HepG2 (cell line): ENCODE data around the gene AKAP1. TPM values are rescaled to one million over a fixed set of nuclear protein-coding genes. Genes with fewer than 3 reads are reported as not detected.

Source experiments
- ATAC-seq: fragments of 200-7000 bp; cut with Tn5 transposase; 3 replicates; pipeline ENCODE4 v1.9.1; 2020; ENCODE audit warnings: mild to moderate bottlenecking, moderate library complexity
- BruUV-seq: library from RNA; stranded (reverse); fragments of 400-500 nt; replicated peaks from 2 replicates; lab custom pipeline; 2021; lab: Mats Ljungman, UMichigan
- CTCF ChIA-PET: fragments of 300-600 bp; formaldehyde crosslinking; extraction: SDS; loops from one replicate; lab custom pipeline; 2021; ENCODE audit warnings: low total read pairs, inconsistent platforms, low intra/inter-chr PET ratio; lab: Yijun Ruan, JAX
- POLR2A ChIA-PET: fragments of 350-600 bp; sonication (Branson Sonifier 250); formaldehyde crosslinking; loops from one replicate; lab custom pipeline; 2020; ENCODE audit warnings: antibody characterized with exemption, inconsistent platforms; lab: Yijun Ruan, JAX
- DNase-seq: peaks from one replicate; pipeline ENCODE4 v3.0.0-alpha.2; 2015; ENCODE audit warnings: low spot score
- FAIRE-seq: peaks from 3 replicates; lab custom pipeline; 2011; peaks lifted over from hg19 to GRCh38; lab: Jason Lieb, UNC
- H2AFZ ChIP-seq: one replicate; pipeline ENCODE4 v1.6.1; 2011; ENCODE audit warnings: low read length, inconsistent platforms
- H3K27ac ChIP-seq: fragments of 300-600 bp; 3 replicates; pipeline ENCODE4 v1.8.0; 2011; ENCODE audit warnings: mixed run types, mild to moderate bottlenecking, mixed read lengths, low read length, inconsistent platforms; ENCODE audit not compliant: insufficient read depth; ENCODE audit errors: extremely low read length
- H3K27me3 ChIP-seq, 2 experiments: fragments of 200-600 bp in 1 of 2; 2 replicates in 1 of 2; 3 replicates in 1 of 2; pipeline versions ENCODE4 v1.6.0 to v1.8.0; 2011; ENCODE audit warnings: low read length in 2 of 2, mild to moderate bottlenecking in 2 of 2, moderate library complexity in 2 of 2, inconsistent platforms in 1 of 2; ENCODE audit not compliant: insufficient read depth in 2 of 2, control insufficient read depth in 1 of 2
- H3K36me3 ChIP-seq, 2 experiments: fragments of 200-600 bp in 1 of 2; replicated peaks in 1 of 2; 2 replicates in 1 of 2; 3 replicates in 1 of 2; pipeline versions ENCODE4 v1.5.1 to v1.8.0; 2011; ENCODE audit warnings: low read length in 2 of 2, inconsistent platforms in 1 of 2; ENCODE audit not compliant: insufficient read depth in 2 of 2, control insufficient read depth in 1 of 2
- H3K4me1 ChIP-seq: 2 replicates; pipeline ENCODE4 v1.5.1; 2012; ENCODE audit warnings: low read length, inconsistent platforms; ENCODE audit not compliant: insufficient read depth
- H3K4me2 ChIP-seq: 2 replicates; pipeline ENCODE4 v1.6.0; 2011; ENCODE audit warnings: low read depth, low read length, inconsistent platforms
- H3K4me3 ChIP-seq, 3 experiments: fragments of 200-600 bp in 1 of 3; sonication (generic), shearing (Covaris generic) in 1 of 3; replicated peaks in 1 of 3; 2 replicates each; pipeline ENCODE4 v1.5.1; 2011 to 2016; ENCODE audit warnings: low read length in 3 of 3, inconsistent platforms in 2 of 3, low read depth in 2 of 3, mild to moderate bottlenecking in 2 of 3, control low read depth in 1 of 3, mixed read lengths in 1 of 3; ENCODE audit not compliant: insufficient read depth in 1 of 3
- H3K79me2 ChIP-seq: one replicate; pipeline ENCODE4 v1.6.1; 2011; ENCODE audit warnings: low read length, inconsistent platforms; ENCODE audit not compliant: insufficient read depth
- H3K9ac ChIP-seq: 2 replicates; pipeline ENCODE4 v1.6.0; 2011; ENCODE audit warnings: mild to moderate bottlenecking, low read depth, low read length, inconsistent platforms; ENCODE audit not compliant: insufficient read depth
- H3K9me3 ChIP-seq: 2 replicates; pipeline ENCODE4 v1.5.1; 2012; ENCODE audit warnings: mild to moderate bottlenecking, low read length
- H4K20me1 ChIP-seq: 2 replicates; pipeline ENCODE4 v1.6.0; 2011; ENCODE audit warnings: inconsistent platforms, mild to moderate bottlenecking, low read length, moderate library complexity; ENCODE audit not compliant: insufficient read depth
- ETV6 ChIP-seq: sonication (generic); formaldehyde crosslinking; conservative IDR thresholded peaks from 2 replicates; pipeline ENCODE4 v1.4.0; 2020; ENCODE audit warnings: missing genetic modification reagents
- GFI1 ChIP-seq: sonication (generic); formaldehyde crosslinking; IDR thresholded peaks from 2 replicates; pipeline ENCODE4 v1.5.0; 2020; ENCODE audit warnings: missing genetic modification reagents, mild to moderate bottlenecking, borderline replicate concordance
- HDAC1 ChIP-seq: sonication (generic); formaldehyde crosslinking; IDR thresholded peaks from 2 replicates; pipeline ENCODE4 v1.5.1; 2020; ENCODE audit warnings: mild to moderate bottlenecking, missing genetic modification reagents
- JUND ChIP-seq: sonication (generic); formaldehyde crosslinking; IDR thresholded peaks from 2 replicates; pipeline ENCODE4 v1.8.0; 2022; ENCODE audit warnings: mild to moderate bottlenecking, missing genetic modification reagents
- MEF2D ChIP-seq: sonication (generic); formaldehyde crosslinking; IDR thresholded peaks from 2 replicates; pipeline ENCODE4 v1.5.1; 2020; ENCODE audit warnings: mild to moderate bottlenecking, missing genetic modification reagents
- RCOR2 ChIP-seq: IDR thresholded peaks from 2 replicates; pipeline ENCODE4 v1.6.1; 2016; ENCODE audit warnings: missing biosample characterization, missing genetic modification reagents
- SIN3A ChIP-seq: IDR thresholded peaks from 2 replicates; pipeline ENCODE4 v1.6.1; 2011; ENCODE audit warnings: low read depth, mild to moderate bottlenecking, control low read depth, low read length, borderline replicate concordance
- SIX4 ChIP-seq: sonication (generic); formaldehyde crosslinking; IDR thresholded peaks from 2 replicates; pipeline ENCODE4 v1.4.0; 2020; ENCODE audit warnings: missing genetic modification reagents
- STAT5B ChIP-seq: sonication (generic); formaldehyde crosslinking; IDR thresholded peaks from 2 replicates; pipeline ENCODE4 v1.4.0; 2020; ENCODE audit warnings: missing genetic modification reagents
- WGBS: methylation state at CpG from one replicate; pipeline ENCODE4 v1.1.6; 2017; ENCODE audit warnings: low lambda C conversion rate; 5-methylcytosine and 5-hydroxymethylcytosine counted together
- in situ Hi-C: cut with HindIII; loops from 2 replicates; pipeline ENCODE4 v1.10.0; 2017; ENCODE audit warnings: low pct_unique_long_range_greater_than_20kb; ENCODE audit not compliant: extremely low pct_ligation_motif_present
- intact Hi-C: fragments of 100-400 bp; cut with micrococcal nuclease; formaldehyde crosslinking; loops from one replicate; pipeline ENCODE4 v1.10.0; 2022; ENCODE audit not compliant: unreplicated experiment
- polyA plus RNA-seq, 8 experiments: library from polyadenylated mRNA; depleted of rRNA in 3 of 8; stranded (reverse) in 7 of 8; unstranded in 1 of 8; fragments of >200 nt; fragmentation: Illumina TruSeq in 4 of 8; extraction: Trizol in 4 of 8; gene quantifications; 2 replicates each; pipeline versions ENCODE4 v1.2.1 to v1.2.3, GENCODE V29; 2011 to 2016; ENCODE audit warnings: low read depth in 4 of 8, missing spikeins in 1 of 8, mixed read lengths in 1 of 8; ENCODE audit not compliant: insufficient read depth in 1 of 8
- total RNA-seq, 5 experiments: library from RNA; depleted of rRNA; stranded (reverse); fragments of >200 nt; fragmentation: Illumina TruSeq; extraction: Trizol; gene quantifications; 2 replicates each; pipeline ENCODE4 v1.2.3, GENCODE V29; 2016; ENCODE audit warnings: low read depth in 1 of 5
- TF ChIP-seq, protein P1 (sequence below): sonication (generic); formaldehyde crosslinking; IDR thresholded peaks from 2 replicates; pipeline ENCODE4 v1.4.0; 2020; ENCODE audit warnings: missing genetic modification reagents, borderline replicate concordance
- TF ChIP-seq, protein P2 (sequence below): sonication (generic); formaldehyde crosslinking; IDR thresholded peaks from 2 replicates; pipeline ENCODE4 v1.4.0; 2020; ENCODE audit warnings: missing genetic modification reagents
- TF ChIP-seq, protein P3 (sequence below): IDR thresholded peaks from 2 replicates; pipeline ENCODE4 v1.6.1; 2016; ENCODE audit warnings: missing compliant biosample characterization, missing genetic modification reagents, borderline replicate concordance
- TF ChIP-seq, protein P4 (sequence below), 2 experiments: sonication (generic) in 1 of 2; formaldehyde crosslinking in 1 of 2; IDR thresholded peaks; 2 replicates each; pipeline versions ENCODE4 v1.4.0 to v1.6.1; 2018 to 2020; ENCODE audit warnings: missing genetic modification reagents in 2 of 2, borderline replicate concordance in 1 of 2, low read depth in 1 of 2, mild to moderate bottlenecking in 1 of 2, missing biosample characterization in 1 of 2
- TF ChIP-seq, protein P5 (sequence below): sonication (generic); formaldehyde crosslinking; IDR thresholded peaks from 2 replicates; pipeline ENCODE4 v1.5.1; 2020; ENCODE audit warnings: mild to moderate bottlenecking, missing genetic modification reagents, moderate library complexity

The AKAP1 gene
- total and polyA plus RNA-seq, 2 of the 13 experiments (the other 11 are each of a cell fraction or from before 2014, with no cell fraction given) = 101 to 131 TPM

DNA sequence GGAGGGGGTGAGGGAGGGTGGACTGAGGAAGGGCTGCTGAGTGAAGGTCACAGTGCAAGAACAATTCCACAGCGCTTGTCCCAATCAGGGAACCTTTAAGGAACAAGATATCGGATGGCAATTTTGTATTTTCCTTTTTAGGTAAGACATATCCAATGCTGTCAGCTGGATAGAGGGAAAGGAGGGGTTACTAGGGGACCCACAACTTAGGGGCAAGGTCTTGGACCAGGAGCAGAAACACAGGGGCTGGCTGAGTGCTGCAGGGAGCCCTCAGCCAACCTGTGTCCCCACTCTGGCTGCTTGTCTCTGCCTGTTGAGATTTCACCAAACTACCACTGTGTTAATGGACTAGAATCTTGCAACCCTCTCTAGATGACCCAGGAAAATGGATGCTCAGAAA lies 47.6 kb downstream of the AKAP1 start:
- DNase-seq = no peak
- ATAC-seq = no peak
- H3K27ac ChIP-seq = no peak overlapping the region
- H3K4me2 ChIP-seq = no peak overlapping the region
- FAIRE-seq = no peak
- no peak overlapping the region for H3K9ac ChIP-seq
- POLR2A ChIA-PET = no interaction called here
- no peaks in the 10 kb centered on the region for H3K36me3 ChIP-seq
- no peaks in the 10 kb centered on the region; the same call in 1 of the 2 replicates for H4K20me1 ChIP-seq
- no peaks in the 10 kb centered on the region for H3K27me3 ChIP-seq
- no peaks in the 10 kb centered on the region for H3K79me2 ChIP-seq
- H3K4me1 ChIP-seq = peaks cover 21% of the 10 kb centered on the region
- no peak overlapping the region for H2AFZ ChIP-seq
- in situ Hi-C loops (loop anchor here (10.0 kb wide), 1 partner anchor 472 kb away; no protein-coding TSS in a partner anchor), intact Hi-C loops (loop anchor here (5.0 kb wide), 1 partner anchor 980 kb away; no protein-coding TSS in a partner anchor)
- H3K9me3 ChIP-seq = no peaks in the 10 kb centered on the region
- CTCF ChIA-PET = no interaction called here
- 88% methylated on average over 2 of the region's 2 CpGs for WGBS
- no peak overlapping the region for H3K4me3 ChIP-seq
- no TSS peak for BruUV-seq
- TF ChIP-seq HDAC1 (CRISPR knock-in tag) (no peak), GFI1 (no peak), ETV6 (CRISPR knock-in tag) (no peak), SIN3A (no peak), SIX4 (no peak), STAT5B (CRISPR knock-in tag) (no peak), MEF2D (CRISPR knock-in tag) (no peak), RCOR2 (CRISPR knock-in tag) (no peak), JUND (CRISPR knock-in tag) (no peak)
- TF ChIP-seq, protein P1, sequence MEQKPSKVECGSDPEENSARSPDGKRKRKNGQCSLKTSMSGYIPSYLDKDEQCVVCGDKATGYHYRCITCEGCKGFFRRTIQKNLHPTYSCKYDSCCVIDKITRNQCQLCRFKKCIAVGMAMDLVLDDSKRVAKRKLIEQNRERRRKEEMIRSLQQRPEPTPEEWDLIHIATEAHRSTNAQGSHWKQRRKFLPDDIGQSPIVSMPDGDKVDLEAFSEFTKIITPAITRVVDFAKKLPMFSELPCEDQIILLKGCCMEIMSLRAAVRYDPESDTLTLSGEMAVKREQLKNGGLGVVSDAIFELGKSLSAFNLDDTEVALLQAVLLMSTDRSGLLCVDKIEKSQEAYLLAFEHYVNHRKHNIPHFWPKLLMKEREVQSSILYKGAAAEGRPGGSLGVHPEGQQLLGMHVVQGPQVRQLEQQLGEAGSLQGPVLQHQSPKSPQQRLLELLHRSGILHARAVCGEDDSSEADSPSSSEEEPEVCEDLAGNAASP (CRISPR knock-in tag) = no peak
- TF ChIP-seq, protein P2, sequence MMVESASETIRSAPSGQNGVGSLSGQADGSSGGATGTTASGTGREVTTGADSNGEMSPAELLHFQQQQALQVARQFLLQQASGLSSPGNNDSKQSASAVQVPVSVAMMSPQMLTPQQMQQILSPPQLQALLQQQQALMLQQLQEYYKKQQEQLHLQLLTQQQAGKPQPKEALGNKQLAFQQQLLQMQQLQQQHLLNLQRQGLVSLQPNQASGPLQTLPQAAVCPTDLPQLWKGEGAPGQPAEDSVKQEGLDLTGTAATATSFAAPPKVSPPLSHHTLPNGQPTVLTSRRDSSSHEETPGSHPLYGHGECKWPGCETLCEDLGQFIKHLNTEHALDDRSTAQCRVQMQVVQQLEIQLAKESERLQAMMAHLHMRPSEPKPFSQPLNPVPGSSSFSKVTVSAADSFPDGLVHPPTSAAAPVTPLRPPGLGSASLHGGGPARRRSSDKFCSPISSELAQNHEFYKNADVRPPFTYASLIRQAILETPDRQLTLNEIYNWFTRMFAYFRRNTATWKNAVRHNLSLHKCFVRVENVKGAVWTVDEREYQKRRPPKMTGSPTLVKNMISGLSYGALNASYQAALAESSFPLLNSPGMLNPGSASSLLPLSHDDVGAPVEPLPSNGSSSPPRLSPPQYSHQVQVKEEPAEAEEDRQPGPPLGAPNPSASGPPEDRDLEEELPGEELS (CRISPR knock-in tag) = no peak
- TF ChIP-seq, protein P3, sequence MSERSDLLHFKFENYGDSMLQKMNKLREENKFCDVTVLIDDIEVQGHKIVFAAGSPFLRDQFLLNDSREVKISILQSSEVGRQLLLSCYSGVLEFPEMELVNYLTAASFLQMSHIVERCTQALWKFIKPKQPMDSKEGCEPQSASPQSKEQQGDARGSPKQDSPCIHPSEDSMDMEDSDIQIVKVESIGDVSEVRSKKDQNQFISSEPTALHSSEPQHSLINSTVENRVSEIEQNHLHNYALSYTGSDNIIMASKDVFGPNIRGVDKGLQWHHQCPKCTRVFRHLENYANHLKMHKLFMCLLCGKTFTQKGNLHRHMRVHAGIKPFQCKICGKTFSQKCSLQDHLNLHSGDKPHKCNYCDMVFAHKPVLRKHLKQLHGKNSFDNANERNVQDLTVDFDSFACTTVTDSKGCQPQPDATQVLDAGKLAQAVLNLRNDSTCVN (CRISPR knock-in tag) = no peak
- TF ChIP-seq, protein P4, sequence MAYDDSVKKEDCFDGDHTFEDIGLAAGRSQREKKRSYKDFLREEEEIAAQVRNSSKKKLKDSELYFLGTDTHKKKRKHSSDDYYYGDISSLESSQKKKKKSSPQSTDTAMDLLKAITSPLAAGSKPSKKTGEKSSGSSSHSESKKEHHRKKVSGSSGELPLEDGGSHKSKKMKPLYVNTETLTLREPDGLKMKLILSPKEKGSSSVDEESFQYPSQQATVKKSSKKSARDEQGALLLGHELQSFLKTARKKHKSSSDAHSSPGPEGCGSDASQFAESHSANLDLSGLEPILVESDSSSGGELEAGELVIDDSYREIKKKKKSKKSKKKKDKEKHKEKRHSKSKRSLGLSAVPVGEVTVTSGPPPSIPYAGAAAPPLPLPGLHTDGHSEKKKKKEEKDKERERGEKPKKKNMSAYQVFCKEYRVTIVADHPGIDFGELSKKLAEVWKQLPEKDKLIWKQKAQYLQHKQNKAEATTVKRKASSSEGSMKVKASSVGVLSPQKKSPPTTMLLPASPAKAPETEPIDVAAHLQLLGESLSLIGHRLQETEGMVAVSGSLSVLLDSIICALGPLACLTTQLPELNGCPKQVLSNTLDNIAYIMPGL (CRISPR knock-in tag; IDR thresholded peaks at IDR 0.05; ENCODE audit: borderline replicate concordance in 1 of 2, low read depth in 1 of 2) = no peak
- TF ChIP-seq, protein P5, sequence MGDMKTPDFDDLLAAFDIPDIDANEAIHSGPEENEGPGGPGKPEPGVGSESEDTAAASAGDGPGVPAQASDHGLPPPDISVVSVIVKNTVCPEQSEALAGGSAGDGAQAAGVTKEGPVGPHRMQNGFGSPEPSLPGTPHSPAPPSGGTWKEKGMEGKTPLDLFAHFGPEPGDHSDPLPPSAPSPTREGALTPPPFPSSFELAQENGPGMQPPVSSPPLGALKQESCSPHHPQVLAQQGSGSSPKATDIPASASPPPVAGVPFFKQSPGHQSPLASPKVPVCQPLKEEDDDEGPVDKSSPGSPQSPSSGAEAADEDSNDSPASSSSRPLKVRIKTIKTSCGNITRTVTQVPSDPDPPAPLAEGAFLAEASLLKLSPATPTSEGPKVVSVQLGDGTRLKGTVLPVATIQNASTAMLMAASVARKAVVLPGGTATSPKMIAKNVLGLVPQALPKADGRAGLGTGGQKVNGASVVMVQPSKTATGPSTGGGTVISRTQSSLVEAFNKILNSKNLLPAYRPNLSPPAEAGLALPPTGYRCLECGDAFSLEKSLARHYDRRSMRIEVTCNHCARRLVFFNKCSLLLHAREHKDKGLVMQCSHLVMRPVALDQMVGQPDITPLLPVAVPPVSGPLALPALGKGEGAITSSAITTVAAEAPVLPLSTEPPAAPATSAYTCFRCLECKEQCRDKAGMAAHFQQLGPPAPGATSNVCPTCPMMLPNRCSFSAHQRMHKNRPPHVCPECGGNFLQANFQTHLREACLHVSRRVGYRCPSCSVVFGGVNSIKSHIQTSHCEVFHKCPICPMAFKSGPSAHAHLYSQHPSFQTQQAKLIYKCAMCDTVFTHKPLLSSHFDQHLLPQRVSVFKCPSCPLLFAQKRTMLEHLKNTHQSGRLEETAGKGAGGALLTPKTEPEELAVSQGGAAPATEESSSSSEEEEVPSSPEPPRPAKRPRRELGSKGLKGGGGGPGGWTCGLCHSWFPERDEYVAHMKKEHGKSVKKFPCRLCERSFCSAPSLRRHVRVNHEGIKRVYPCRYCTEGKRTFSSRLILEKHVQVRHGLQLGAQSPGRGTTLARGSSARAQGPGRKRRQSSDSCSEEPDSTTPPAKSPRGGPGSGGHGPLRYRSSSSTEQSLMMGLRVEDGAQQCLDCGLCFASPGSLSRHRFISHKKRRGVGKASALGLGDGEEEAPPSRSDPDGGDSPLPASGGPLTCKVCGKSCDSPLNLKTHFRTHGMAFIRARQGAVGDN (CRISPR knock-in tag) = no peak
